HepG2 (cell line): ENCODE data around the gene LIM2. TPM values are rescaled to one million over a fixed set of nuclear protein-coding genes. Genes with fewer than 3 reads are reported as not detected.

Experiments used
- CEBPB ChIP-seq: IDR thresholded peaks from 2 replicates; pipeline ENCODE4 v1.6.1; 2011; ENCODE audit warnings: low read depth, low read length, improper control_type of control experiment, borderline replicate concordance
- EED ChIP-seq: sonication (generic); formaldehyde crosslinking; IDR thresholded peaks from 2 replicates; pipeline ENCODE4 v1.5.0; 2020; ENCODE audit warnings: mild to moderate bottlenecking, missing genetic modification reagents
- GTF2F1 ChIP-seq: fragments of 150-350 bp; IDR thresholded peaks from 2 replicates; pipeline ENCODE4 v1.6.1; 2014; ENCODE audit warnings: low read length
- HOXA5 ChIP-seq: sonication (generic); formaldehyde crosslinking; IDR thresholded peaks from 2 replicates; pipeline ENCODE4 v1.4.0; 2020; ENCODE audit warnings: missing genetic modification reagents
- MAZ ChIP-seq, 2 experiments: sonication (generic) in 1 of 2; formaldehyde crosslinking in 1 of 2; IDR thresholded peaks; 2 replicates each; pipeline versions ENCODE4 v1.5.0 to v1.6.1; 2012 to 2020; ENCODE audit warnings: low read depth in 2 of 2, mild to moderate bottlenecking in 2 of 2, borderline replicate concordance in 1 of 2, improper control_type of control experiment in 1 of 2, low read length in 1 of 2, missing genetic modification reagents in 1 of 2, moderate library complexity in 1 of 2
- SP2 ChIP-seq: sonication (generic); formaldehyde crosslinking; IDR thresholded peaks from 2 replicates; pipeline ENCODE4 v1.5.1; 2020; ENCODE audit warnings: mild to moderate bottlenecking, missing genetic modification reagents
- YEATS2 ChIP-seq: sonication (generic); formaldehyde crosslinking; IDR thresholded peaks from 2 replicates; pipeline ENCODE4 v1.4.0; 2020; ENCODE audit warnings: missing genetic modification reagents, borderline replicate concordance
- ZNF20 ChIP-seq: sonication (generic); formaldehyde crosslinking; IDR thresholded peaks from 2 replicates; pipeline ENCODE4 v1.4.0; 2020; ENCODE audit warnings: mild to moderate bottlenecking, moderate library complexity, missing genetic modification reagents
- ZNF546 ChIP-seq: sonication (generic); formaldehyde crosslinking; conservative IDR thresholded peaks from 2 replicates; pipeline ENCODE4 v1.8.1; 2023; ENCODE audit warnings: mild to moderate bottlenecking, missing genetic modification reagents
- polyA plus RNA-seq, 8 experiments: library from polyadenylated mRNA; depleted of rRNA in 3 of 8; stranded (reverse) in 7 of 8; unstranded in 1 of 8; fragments of >200 nt; fragmentation: Illumina TruSeq in 4 of 8; extraction: Trizol in 4 of 8; gene quantifications; 2 replicates each; pipeline versions ENCODE4 v1.2.1 to v1.2.3, GENCODE V29; 2011 to 2016; ENCODE audit warnings: low read depth in 4 of 8, missing spikeins in 1 of 8, mixed read lengths in 1 of 8; ENCODE audit not compliant: insufficient read depth in 1 of 8
- total RNA-seq, 5 experiments: library from RNA; depleted of rRNA; stranded (reverse); fragments of >200 nt; fragmentation: Illumina TruSeq; extraction: Trizol; gene quantifications; 2 replicates each; pipeline ENCODE4 v1.2.3, GENCODE V29; 2016; ENCODE audit warnings: low read depth in 1 of 5
- TF ChIP-seq, protein P1 (sequence below): sonication (generic); formaldehyde crosslinking; IDR thresholded peaks from 2 replicates; pipeline ENCODE4 v1.9.0; 2021; ENCODE audit warnings: missing genetic modification reagents, mild to moderate bottlenecking, borderline replicate concordance
- TF ChIP-seq, protein P2 (sequence below): sonication (generic); formaldehyde crosslinking; IDR thresholded peaks from 2 replicates; pipeline ENCODE4 v1.5.1; 2020; ENCODE audit warnings: missing genetic modification reagents, mild to moderate bottlenecking, borderline replicate concordance

Gene LIM2
- total and polyA plus RNA-seq, 2 of the 13 experiments (the other 11 are each of a cell fraction or from before 2014, with no cell fraction given), result 1.3 TPM; not detected in 1

- TF ChIP-seq ZNF546 (CRISPR knock-in tag) (no peak), ZNF20 (CRISPR knock-in tag) (no peak), EED (CRISPR knock-in tag) (no peak), CEBPB (no peak), HOXA5 (CRISPR knock-in tag) (peak; percentile 64), YEATS2 (CRISPR knock-in tag) (no peak), SP2 (CRISPR knock-in tag) (no peak), GTF2F1 (no peak), MAZ (IDR thresholded peaks at IDR 0.05; ENCODE audit: borderline replicate concordance, low read depth, low read length) (no peak), MAZ (CRISPR knock-in tag; IDR thresholded peaks at IDR 0.05; ENCODE audit: low read depth) (no peak)
- TF ChIP-seq, protein P1, sequence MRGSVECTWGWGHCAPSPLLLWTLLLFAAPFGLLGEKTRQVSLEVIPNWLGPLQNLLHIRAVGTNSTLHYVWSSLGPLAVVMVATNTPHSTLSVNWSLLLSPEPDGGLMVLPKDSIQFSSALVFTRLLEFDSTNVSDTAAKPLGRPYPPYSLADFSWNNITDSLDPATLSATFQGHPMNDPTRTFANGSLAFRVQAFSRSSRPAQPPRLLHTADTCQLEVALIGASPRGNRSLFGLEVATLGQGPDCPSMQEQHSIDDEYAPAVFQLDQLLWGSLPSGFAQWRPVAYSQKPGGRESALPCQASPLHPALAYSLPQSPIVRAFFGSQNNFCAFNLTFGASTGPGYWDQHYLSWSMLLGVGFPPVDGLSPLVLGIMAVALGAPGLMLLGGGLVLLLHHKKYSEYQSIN (CRISPR knock-in tag), result no peak
- TF ChIP-seq, protein P2, sequence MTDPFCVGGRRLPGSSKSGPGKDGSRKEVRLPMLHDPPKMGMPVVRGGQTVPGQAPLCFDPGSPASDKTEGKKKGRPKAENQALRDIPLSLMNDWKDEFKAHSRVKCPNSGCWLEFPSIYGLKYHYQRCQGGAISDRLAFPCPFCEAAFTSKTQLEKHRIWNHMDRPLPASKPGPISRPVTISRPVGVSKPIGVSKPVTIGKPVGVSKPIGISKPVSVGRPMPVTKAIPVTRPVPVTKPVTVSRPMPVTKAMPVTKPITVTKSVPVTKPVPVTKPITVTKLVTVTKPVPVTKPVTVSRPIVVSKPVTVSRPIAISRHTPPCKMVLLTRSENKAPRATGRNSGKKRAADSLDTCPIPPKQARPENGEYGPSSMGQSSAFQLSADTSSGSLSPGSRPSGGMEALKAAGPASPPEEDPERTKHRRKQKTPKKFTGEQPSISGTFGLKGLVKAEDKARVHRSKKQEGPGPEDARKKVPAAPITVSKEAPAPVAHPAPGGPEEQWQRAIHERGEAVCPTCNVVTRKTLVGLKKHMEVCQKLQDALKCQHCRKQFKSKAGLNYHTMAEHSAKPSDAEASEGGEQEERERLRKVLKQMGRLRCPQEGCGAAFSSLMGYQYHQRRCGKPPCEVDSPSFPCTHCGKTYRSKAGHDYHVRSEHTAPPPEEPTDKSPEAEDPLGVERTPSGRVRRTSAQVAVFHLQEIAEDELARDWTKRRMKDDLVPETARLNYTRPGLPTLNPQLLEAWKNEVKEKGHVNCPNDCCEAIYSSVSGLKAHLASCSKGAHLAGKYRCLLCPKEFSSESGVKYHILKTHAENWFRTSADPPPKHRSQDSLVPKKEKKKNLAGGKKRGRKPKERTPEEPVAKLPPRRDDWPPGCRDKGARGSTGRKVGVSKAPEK (CRISPR knock-in tag), result no peak
- TF ChIP-seq, all 625 proteins: peak for 54
Observed at GRCh38 chr19:51365965-51366388, 21.8 kb downstream of the LIM2 start, which contains the start of gene ETFB (continued).
